Ishikawa (cell line): ENCODE results near the gene CDC42BPB.

Experiments
- CEBPB ChIP-seq: IDR thresholded peaks from 2 replicates; pipeline ENCODE4 v1.6.1; 2012
- CREB1 ChIP-seq: IDR thresholded peaks from 2 replicates; pipeline ENCODE4 v1.6.1; 2012; ENCODE audit warnings: low read depth
- EGR1 ChIP-seq: IDR thresholded peaks from 2 replicates; pipeline ENCODE4 v1.6.1; 2012
- EP300 ChIP-seq: IDR thresholded peaks from 2 replicates; pipeline ENCODE4 v1.6.1; 2012; ENCODE audit warnings: borderline replicate concordance
- FOXM1 ChIP-seq: IDR thresholded peaks from 2 replicates; pipeline ENCODE4 v1.6.1; 2012; ENCODE audit warnings: low read depth, borderline replicate concordance
- MAX ChIP-seq: IDR thresholded peaks from 2 replicates; pipeline ENCODE4 v1.6.1; 2012
- NFIC ChIP-seq: IDR thresholded peaks from 2 replicates; pipeline ENCODE4 v1.6.1; 2012
- RAD21 ChIP-seq: IDR thresholded peaks from 2 replicates; pipeline ENCODE4 v1.6.1; 2012; ENCODE audit warnings: low read depth
- REST ChIP-seq: IDR thresholded peaks from 2 replicates; pipeline ENCODE4 v1.6.1; 2012; ENCODE audit warnings: low read depth, mild to moderate bottlenecking
- TAF1 ChIP-seq: IDR thresholded peaks from 2 replicates; pipeline ENCODE4 v1.6.1; 2012; ENCODE audit warnings: low read depth, mild to moderate bottlenecking
- TCF12 ChIP-seq: IDR thresholded peaks from 2 replicates; pipeline ENCODE4 v1.6.1; 2012; ENCODE audit warnings: low read depth
- TEAD4 ChIP-seq: IDR thresholded peaks from 2 replicates; pipeline ENCODE4 v1.6.1; 2012
- USF1 ChIP-seq: IDR thresholded peaks from 2 replicates; pipeline ENCODE4 v1.6.1; 2012
- YY1 ChIP-seq: IDR thresholded peaks from 2 replicates; pipeline ENCODE4 v1.6.1; 2012; ENCODE audit warnings: low read depth
- ZBTB7A ChIP-seq: IDR thresholded peaks from 2 replicates; pipeline ENCODE4 v1.6.1; 2012; ENCODE audit warnings: low read depth

The CDC42BPB gene

GRCh38 chr14:102948698-102949061, 108.7 kb downstream of the CDC42BPB start:
- no peak for TF ChIP-seq EGR1

DNA sequence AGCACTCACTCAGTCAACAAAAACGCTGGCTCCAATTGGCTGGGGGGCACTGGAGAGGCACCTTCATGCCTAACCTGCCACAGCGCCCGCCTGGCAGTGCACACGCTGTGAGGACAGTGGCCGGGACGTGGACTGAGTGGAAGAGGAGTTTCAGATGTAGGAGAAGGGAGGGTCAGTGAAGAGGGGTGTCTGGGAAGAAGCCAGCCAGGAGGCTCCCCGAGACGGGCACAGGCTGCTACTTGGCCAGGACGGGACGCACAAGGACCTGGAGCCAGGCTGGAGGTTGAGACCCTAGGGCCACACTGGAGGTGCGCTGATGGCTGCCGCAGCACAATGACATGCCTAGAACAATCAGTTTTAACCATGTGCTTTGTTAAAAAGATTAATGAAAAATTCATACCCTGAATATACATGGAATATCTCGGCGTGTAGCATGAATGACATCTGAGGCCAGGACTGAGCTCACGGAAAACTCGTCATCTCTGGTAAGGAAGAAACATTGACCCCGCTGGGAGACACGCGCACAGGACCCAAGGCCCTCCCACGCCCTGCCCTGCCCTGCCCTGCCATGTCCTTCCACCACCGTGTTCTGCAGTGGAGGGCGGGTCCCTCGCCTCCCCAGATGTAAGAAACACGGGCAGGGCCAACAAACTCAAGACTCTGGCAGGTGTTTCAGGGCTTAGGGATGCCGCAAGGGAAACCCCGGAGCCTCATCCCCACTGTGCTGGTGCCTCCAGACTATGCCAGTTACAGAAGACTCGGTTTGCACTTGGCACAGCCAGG, 109.8 kb downstream of the CDC42BPB start:
- TF ChIP-seq TAF1: no peak
- no peak for TF ChIP-seq EGR1
- TF ChIP-seq USF1: no peak
- no peak for TF ChIP-seq NFIC
- no peak for TF ChIP-seq TCF12
- TF ChIP-seq TEAD4: no peak
- TF ChIP-seq CEBPB: no peak
- no peak for TF ChIP-seq FOXM1
- TF ChIP-seq REST: no peak
- no peak for TF ChIP-seq MAX
- TF ChIP-seq RAD21: no peak
- no peak for TF ChIP-seq YY1
- TF ChIP-seq ZBTB7A: no peak
- TF ChIP-seq EP300: no peak
- no peak for TF ChIP-seq CREB1

DNA sequence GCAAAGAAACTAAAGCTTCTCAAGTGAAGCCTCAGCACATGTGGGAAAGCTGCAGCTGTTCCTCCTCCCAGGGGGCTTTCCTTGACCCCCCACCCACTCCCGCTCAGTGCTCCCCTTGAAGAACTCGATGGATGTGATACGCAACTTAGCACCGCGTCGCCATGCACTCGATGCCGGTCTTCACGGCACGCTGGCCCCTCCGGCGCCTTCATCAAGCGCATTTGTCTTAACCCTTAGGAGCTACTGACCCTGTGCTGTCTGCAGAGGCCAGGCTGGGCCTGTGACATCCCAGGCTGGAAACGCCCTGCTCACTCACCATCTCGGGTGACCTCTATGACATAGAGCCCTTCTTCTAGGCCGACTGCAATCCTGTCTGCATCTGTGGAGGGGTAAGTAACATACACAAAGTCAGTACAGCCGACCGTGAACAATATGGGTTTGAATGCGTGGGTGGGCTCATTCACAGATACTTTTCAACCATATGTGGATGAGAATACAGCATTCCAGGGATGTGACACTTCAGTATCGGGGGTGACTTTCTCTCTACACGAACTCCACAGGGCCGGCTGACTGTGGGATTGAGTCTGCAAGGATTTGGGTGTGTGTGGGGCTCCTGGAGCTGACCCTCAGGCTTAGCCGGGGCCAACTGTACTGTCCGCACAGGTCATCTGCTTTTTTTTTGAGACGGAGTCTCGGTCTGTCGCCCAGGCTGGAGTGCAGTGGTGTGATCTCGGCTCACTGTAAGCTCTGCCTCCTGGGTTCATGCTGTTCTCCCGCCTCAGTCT, 111.8 kb downstream of the CDC42BPB start:
- no peak for TF ChIP-seq REST
- TF ChIP-seq TCF12: no peak
- no peak for TF ChIP-seq TEAD4
- no peak for TF ChIP-seq FOXM1
- no peak for TF ChIP-seq TAF1
- no peak for TF ChIP-seq RAD21

GRCh38 chr14:102944448-102945330, 112.7 kb downstream of the CDC42BPB start:
- TF ChIP-seq EGR1 (no peak), RAD21 (no peak)

- no peak for TF ChIP-seq FOXM1
- TF ChIP-seq EP300: no peak
- TF ChIP-seq CEBPB: no peak
Measured at GRCh38 chr14:102943979-102944378, 113.4 kb downstream of the CDC42BPB start.

- no peak for TF ChIP-seq NFIC
- TF ChIP-seq USF1: no peak
- no peak for TF ChIP-seq EGR1
- no peak for TF ChIP-seq RAD21
- no peak for TF ChIP-seq FOXM1
- no peak for TF ChIP-seq MAX
- TF ChIP-seq CREB1: no peak
- no peak for TF ChIP-seq TAF1
- TF ChIP-seq EP300: no peak
- no peak for TF ChIP-seq TEAD4
- no peak for TF ChIP-seq TCF12
- TF ChIP-seq CEBPB: no peak
- no peak for TF ChIP-seq ZBTB7A
- TF ChIP-seq REST: no peak
- TF ChIP-seq YY1: no peak
Measured at GRCh38 chr14:102943454-102943853, 113.9 kb downstream of the CDC42BPB start.
